OCI-LY7 (cell line): Measurements from ENCODE around the gene MGST2.

Experiments
- EZH2phosphoT487 ChIP-seq: fragments of 200-600 bp; sonication (generic); IDR thresholded peaks from 2 replicates; pipeline ENCODE4 v1.6.1; 2018; ENCODE audit warnings: low read depth, borderline replicate concordance, mild to moderate bottlenecking, mixed run types, antibody characterized with exemption, low read length, moderate library complexity, mixed read lengths
- TF ChIP-seq, protein P1 (sequence below): fragments of 200-600 bp; sonication (generic); conservative IDR thresholded peaks from 2 replicates; pipeline ENCODE4 v1.5.1; 2014; ENCODE audit warnings: mild to moderate bottlenecking, antibody characterized with exemption, low read length, moderate library complexity, mixed read lengths

DNA sequence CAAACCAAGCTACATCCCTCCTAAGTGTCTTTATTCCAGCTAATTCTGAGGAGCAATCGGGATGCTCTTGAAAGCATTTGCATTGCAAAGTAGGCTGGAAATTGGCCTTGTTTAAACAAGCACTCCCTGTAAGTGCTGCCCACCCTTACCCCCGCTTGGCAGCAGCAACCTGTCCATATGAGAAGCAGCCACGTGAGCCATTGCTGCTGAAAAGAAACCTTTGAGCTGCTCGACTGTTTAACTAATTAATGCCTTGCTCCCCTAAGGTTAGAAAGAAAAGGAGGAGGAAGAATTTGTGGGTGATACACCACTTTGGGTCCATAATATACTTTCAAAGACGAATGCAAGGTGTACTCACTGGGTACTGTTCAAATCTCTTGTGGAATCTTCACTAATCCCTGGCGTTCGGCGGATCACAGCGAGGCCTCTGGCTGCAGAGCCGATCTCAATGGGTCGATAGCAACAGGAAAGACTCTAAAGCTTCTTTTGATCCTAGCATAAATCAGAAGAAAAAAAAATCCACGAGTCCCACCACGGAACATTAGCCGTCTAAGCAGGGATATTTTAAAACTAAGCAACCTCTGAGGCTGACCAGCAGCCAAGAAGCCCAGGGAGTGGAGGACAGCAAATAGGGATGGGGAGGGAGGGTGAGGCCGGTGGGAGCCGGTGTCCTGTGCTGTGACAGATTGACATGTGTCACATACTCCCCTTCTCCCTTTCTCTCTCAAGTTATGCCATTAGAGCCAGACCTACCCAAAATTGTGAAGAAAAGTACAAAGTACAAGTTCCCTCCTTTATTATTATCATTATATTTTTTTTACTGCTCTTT, 37.2 kb upstream of the MGST2 start:
- TF ChIP-seq, protein P1, sequence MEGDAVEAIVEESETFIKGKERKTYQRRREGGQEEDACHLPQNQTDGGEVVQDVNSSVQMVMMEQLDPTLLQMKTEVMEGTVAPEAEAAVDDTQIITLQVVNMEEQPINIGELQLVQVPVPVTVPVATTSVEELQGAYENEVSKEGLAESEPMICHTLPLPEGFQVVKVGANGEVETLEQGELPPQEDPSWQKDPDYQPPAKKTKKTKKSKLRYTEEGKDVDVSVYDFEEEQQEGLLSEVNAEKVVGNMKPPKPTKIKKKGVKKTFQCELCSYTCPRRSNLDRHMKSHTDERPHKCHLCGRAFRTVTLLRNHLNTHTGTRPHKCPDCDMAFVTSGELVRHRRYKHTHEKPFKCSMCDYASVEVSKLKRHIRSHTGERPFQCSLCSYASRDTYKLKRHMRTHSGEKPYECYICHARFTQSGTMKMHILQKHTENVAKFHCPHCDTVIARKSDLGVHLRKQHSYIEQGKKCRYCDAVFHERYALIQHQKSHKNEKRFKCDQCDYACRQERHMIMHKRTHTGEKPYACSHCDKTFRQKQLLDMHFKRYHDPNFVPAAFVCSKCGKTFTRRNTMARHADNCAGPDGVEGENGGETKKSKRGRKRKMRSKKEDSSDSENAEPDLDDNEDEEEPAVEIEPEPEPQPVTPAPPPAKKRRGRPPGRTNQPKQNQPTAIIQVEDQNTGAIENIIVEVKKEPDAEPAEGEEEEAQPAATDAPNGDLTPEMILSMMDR, result no peak
- no peak for TF ChIP-seq EZH2phosphoT487
